HG03280 (cell line): Measurements from ENCODE around the gene CTIF.
A peak's percentile ranks its signal among the peaks of the same experiment; 100 is the strongest.
"Not testable (repeated sequence)": the region's sequence is repeated elsewhere in the genome, so short reads cannot be mapped to it uniquely, and the experiment has no call there.

ENCODE experiments used
- ATAC-seq: cut with Tn5 transposase; IDR thresholded peaks from one replicate; pipeline ENCODE4 v1.9.1; 2021; ENCODE audit warnings: mild to moderate bottlenecking, moderate library complexity; ENCODE audit not compliant: unreplicated experiment

CTIF gene

GRCh38 chr18:48699761-48700160 lies 160.9 kb downstream of the CTIF start:
- no peak for ATAC-seq

GRCh38 chr18:48700446-48700845 lies 161.6 kb downstream of the CTIF start:
- ATAC-seq, result no peak

- no peak for ATAC-seq
Measured at GRCh38 chr18:48702346-48703027, 163.7 kb downstream of the CTIF start.

DNA sequence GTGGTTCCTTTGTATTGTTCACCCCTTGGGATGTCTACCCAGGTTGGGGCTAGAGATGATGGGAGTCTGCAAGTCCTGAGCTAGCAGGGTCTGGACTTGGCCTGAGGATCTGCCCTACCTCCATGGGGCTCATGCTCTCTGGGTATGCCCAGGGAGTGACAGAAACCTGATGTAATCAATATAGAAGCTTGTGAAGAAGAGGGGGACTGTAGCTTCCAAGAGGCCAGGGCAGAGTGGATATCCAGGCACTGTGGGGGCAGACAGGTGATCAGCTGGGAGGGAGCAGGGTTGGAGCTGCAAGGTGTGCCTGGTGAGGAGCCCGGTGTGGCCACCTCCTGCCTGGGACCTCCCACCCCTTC lies 164.2 kb downstream of the CTIF start:
- no peak for ATAC-seq

- ATAC-seq, result no peak
Measured at GRCh38 chr18:48703418-48703817, 164.6 kb downstream of the CTIF start.

- no peak for ATAC-seq
Measured at GRCh38 chr18:48705043-48705442, 166.2 kb downstream of the CTIF start.

DNA sequence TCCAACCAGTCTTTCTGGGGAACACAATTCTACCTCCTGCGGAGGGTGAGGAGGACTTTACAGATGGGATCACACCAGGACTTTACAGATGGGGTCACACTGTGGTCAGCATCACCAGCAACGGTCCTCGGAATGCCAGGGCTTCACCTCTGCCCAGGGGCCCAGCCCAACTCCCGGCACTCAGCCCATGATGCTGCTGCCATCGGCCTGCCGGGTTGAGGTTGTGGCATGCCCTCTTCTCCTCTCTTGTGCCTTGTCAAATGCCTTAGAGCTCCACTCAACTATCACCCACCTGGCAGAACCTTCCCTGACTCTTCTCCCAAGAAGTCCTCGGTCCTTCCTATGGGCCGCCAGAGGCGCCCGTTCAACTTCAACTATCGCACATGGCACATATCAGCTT lies 166.7 kb downstream of the CTIF start:
- ATAC-seq, result no peak

DNA sequence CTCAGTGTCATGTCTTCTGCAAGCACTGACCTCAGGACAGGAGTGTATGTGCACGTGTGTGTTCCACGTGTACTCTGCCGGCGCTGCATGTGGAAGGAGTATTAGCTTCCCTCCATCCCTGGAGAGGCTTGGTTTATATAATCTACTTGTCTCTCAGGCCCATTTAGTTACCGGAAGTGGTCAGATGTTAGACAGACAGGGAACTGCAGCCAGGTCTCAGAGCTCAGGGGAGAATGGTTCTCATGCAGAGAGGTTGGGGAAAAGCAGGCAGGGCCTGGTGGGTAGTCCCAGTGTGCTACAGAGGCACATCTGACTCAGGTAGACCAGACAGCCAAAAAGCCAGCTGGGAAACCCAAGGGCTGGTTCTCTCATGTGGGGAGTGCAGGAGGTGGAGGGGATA lies 167.9 kb downstream of the CTIF start:
- no peak for ATAC-seq

DNA sequence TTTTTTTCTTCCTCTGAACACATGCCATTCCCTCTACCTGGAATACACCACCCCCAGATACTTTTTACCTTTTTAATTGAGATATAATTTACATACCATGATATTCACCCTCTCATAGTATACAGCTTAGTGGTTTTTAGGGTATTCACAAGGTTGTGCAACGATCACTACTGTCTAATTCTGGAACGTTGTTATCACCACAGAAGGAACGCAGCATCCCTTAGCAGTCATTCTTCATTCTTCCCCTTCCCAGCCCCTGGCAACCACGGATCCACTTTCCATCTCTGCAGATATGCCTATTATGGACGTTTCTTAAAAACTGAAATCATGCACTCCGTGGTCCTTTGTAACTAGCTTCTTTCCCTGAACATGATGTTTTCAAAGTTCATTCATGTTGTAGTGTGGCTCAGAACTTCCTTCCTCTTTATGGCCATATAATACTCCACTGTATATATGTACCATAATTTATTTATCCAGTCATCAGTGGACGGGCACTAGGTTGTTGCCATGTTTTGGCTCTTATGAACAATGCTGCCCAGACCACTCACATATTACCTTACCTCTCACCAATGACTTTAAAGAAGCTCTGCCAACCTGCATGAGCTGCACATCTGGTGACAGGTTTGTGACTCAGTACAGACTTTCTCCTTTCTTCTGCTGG lies 168.9 kb downstream of the CTIF start:
- ATAC-seq, result no peak

DNA sequence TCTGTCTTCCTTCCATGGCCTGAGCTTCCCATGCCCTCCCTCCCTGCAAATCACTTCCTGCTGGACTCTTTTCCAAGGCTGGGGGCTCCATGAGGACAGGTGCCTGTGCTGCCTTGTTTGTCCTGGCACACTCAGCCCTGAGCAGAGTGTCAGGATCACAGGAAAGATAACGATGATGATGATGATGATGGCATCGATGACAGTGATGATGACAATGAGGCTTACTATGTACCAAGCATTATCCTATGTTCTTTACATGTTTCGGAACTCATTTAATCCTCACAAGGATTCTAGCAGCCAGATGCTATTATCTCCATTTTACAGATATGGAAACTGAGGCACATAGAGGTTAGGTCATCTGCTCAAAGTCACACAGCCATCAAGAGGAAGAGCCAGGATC lies 170.0 kb downstream of the CTIF start:
- ATAC-seq, result no peak

DNA sequence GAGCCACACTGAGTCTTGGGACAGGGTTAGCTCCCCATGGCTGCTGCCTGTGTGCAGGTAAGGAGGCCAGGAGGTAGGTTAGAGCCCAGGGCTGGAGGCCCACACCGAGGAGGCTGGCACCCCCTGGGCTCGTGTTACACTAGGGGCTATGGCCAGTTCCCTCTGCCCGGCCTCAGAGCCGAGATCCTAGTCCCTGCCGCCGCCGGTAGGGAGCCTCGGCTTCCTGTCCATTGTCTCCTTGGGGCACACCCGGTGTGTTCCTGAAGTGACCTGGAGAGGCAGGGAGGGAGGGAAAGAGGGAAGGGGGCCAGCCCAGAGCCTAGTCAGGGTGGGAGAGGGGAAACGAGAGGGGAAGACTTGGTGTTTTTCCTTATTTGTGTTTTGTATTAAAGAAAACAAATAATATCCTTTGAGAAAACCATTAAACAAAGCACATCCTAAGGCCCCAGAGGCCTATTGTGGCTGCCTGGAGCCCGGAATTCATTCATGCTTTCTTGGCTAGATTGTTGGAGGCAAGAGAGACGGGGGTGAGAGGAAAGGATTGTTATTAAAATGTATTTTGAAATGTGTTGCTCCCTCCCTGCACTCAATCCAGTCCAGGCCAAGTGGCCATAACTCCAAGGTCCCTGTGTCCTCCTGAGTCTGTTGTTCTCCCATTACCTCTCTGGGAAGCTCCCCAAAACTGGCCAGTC lies 170.7 kb downstream of the CTIF start:
- ATAC-seq, result no peak

DNA sequence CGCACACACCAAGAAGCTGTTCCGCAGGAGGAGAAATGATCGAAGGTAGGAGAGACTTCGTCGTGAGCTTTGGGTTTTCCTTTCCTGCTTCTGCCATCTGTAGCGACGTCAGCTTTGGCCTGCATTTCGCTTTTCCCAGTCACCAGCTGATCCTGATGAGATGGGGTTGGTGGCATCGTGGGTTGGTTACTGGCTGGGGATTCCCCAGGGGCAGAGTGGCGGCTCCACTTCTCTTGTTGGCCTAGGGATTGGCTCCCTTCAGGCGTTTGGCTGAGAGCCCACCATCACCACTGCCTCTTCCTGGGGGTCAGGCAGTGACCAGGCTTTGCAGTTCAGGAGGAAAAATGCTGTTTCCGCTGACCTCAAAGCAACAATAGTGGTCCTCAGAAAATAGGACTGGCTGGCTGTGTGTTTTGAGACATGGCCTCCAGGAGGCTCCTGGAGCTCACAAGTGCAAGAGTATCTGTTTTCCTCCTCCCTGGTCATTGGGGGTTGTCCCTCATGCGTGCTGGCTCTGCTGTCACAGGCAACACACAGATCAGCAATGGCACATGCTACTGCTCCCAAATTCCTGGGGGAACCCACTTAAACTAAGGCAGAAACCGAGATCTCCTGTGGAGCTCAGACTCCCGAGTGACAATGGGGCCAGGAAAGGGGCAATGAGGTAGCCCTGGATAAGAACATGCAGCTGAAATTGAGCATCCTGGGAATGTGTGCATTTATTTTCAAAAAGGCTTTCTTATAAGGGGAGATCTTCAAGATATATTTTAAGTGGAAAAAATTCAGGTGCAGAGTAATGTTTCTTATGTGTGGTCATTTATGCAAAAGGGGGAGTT lies 173.0 kb downstream of the CTIF start:
- no peak for ATAC-seq

DNA sequence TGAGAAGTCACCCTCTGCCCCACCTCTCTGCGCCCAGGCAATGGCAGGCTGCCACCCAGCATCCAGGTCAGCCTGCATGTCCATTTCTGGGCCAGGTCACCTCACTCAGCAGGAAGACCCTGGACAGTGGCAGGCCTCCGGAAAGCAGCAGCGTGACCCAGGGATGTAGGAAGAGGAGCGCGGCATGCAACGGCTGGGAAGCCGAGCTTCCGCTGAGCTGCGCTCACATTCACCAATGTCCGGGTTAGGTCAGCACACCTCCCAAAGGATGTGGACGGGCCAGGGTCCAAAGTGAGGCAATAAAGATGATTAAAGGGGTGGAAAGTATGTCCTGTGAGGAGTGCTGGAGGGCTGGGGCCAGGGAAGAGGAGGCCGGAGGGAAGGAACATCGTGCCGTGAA lies 174.5 kb downstream of the CTIF start:
- ATAC-seq, result no peak

GRCh38 chr18:48714873-48715272 lies 176.0 kb downstream of the CTIF start:
- no peak for ATAC-seq

DNA sequence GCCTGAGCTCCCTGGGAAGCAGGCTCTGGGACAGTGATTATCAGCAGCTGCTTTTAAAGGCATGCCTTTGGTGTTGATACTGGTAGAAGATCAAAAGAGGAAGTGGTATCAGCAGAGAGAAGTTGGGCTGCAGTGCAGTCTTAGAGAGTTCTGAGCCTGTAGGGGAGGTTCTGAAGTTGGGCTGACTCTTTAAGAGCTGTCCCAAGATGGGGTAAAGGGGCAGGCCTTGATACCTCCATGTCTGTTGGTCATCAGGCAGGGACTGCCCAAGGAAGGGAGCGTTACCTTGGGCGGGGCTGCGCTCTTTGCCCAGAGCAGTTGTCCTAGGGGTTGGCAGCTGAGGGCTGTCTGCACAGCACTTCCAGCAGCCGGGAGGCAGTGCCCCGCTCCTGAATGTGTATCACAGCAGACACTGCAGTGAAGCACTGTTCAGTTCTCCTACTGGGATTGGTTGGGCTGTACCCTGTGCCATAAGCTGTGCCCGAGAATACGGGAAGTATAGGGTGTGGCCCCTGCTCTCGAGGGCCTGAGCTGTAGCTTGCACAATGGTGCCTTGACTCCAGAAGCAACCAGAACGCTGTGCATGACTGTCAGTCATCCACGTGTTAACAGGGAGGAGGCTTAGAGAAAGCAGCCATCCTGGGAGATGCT lies 177.0 kb downstream of the CTIF start:
- peak; percentile 54 for ATAC-seq

- ATAC-seq, result not testable (repeated sequence)
Measured at GRCh38 chr18:48717227-48717626, 178.4 kb downstream of the CTIF start.

- ATAC-seq, result no peak
Measured at GRCh38 chr18:48718251-48718959, 179.6 kb downstream of the CTIF start.

- ATAC-seq, result no peak
Measured at GRCh38 chr18:48719388-48719787, 180.6 kb downstream of the CTIF start.

DNA sequence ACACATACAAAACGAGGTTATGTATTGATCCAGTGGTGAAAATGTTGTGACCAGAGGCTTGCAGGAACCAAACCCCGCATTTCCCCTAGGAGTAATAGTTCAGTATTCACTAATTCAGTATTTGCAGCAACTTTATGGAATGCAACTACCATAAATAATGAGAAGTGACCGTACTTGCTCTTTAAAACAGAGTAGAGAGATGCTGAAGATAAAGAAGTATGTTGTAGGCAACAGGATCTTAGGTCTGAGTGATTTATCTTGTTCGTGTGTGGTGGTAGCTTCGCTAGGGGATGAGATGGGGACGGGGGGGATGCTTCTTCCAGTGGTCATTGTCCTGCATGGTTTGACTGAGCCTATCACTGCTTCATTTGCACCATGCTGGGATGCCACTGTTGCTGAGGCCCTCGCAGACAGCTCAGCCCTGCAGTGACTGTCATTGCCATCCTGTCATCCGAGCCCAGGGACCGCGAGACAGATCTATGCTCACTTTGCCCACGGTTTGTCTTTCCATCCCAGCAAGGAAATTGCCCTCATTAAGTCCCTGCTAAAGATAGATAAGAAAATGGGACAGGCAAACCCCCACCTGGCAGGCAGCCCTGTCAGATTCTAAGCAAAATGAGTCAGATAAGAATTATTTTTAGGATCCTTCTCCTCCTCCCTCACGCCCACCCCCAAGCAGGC lies 181.3 kb downstream of the CTIF start:
- no peak for ATAC-seq

DNA sequence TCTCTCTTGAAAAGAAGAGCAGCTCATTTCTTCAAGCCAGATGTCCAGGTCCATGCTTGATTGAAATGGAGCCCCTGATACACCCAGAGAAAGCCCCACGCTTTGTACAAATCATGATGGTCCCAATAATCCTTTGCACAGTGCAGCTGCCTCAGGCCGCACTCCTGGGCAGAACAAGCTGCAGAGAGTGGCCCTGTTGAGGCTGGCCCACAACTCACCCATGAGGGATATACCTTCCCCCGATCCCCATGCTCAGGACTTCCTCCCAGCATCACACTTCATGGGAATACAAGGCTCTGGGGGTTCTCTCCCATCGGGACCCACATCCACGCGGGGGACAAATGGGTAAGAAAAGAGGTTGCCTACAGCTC lies 181.8 kb downstream of the CTIF start:
- ATAC-seq, result no peak
